SK-N-SH (cell line): ENCODE measurements around the gene EEFSEC. TPM values are rescaled to one million over a fixed set of nuclear protein-coding genes. Genes with fewer than 3 reads are reported as not detected.

Experiments used
- CTCF ChIA-PET: fragments of 300-600, 350-600 bp; formaldehyde crosslinking; extraction: SDS; loops from one replicate; lab custom pipeline; 2021; lab: Yijun Ruan, JAX
- POLR2A ChIA-PET: fragments of 350-600 bp; sonication (Branson Sonifier 250); formaldehyde crosslinking; extraction: SDS; loops from one replicate; lab custom pipeline; 2020; ENCODE audit warnings: antibody characterized with exemption, inconsistent platforms; lab: Yijun Ruan, JAX
- DNase-seq: peaks from one replicate; pipeline ENCODE4 v3.0.0; 2012
- H2AFZ ChIP-seq: fragments of 200-600 bp; sonication (generic); 2 replicates; pipeline ENCODE4 v1.8.1; 2016; ENCODE audit warnings: antibody characterized with exemption, mild to moderate bottlenecking, low read depth
- H3F3A ChIP-seq: fragments of 200-600 bp; sonication (generic); replicated peaks from 2 replicates; pipeline ENCODE3; 2016; ENCODE audit warnings: antibody characterized with exemption, mild to moderate bottlenecking; ENCODE audit not compliant: insufficient read depth
- H3K27ac ChIP-seq, 2 experiments: fragments of 200-500 bp in 1 of 2; fragments of 200-600 bp in 1 of 2; sonication (Bioruptor generic) in 1 of 2; sonication (generic), shearing (Covaris generic) in 1 of 2; 2 replicates each; pipeline versions ENCODE4 v1.5.1 to v1.6.1; 2014 to 2016; ENCODE audit warnings: low read depth in 2 of 2, inconsistent platforms in 1 of 2, low read length in 1 of 2, mild to moderate bottlenecking in 1 of 2, mixed read lengths in 1 of 2
- H3K27me3 ChIP-seq: fragments of 200-600 bp; sonication (generic), shearing (Covaris generic); 2 replicates; pipeline ENCODE4 v1.6.1; 2016; ENCODE audit warnings: mixed run types; ENCODE audit not compliant: insufficient read depth
- H3K36me3 ChIP-seq, 2 experiments: fragments of 200-500 bp in 1 of 2; fragments of 200-600 bp in 1 of 2; sonication (Bioruptor generic) in 1 of 2; sonication (generic) in 1 of 2; replicated peaks in 1 of 2; 2 replicates each; pipeline versions ENCODE3 to v1.5.1; 2014 to 2016; ENCODE audit warnings: low read length in 1 of 2, mild to moderate bottlenecking in 1 of 2; ENCODE audit not compliant: insufficient read depth in 2 of 2, control insufficient read depth in 1 of 2
- H3K4me1 ChIP-seq, 2 experiments: fragments of 200-500 bp in 1 of 2; fragments of 200-600 bp in 1 of 2; sonication (Bioruptor generic) in 1 of 2; sonication (generic), shearing (Covaris generic) in 1 of 2; 2 replicates each; pipeline versions ENCODE4 v1.5.1 to v1.6.1; 2014 to 2016; ENCODE audit warnings: low read depth in 1 of 2, low read length in 1 of 2, mixed run types in 1 of 2; ENCODE audit not compliant: insufficient read depth in 2 of 2, control insufficient read depth in 1 of 2
- H3K4me2 ChIP-seq: fragments of 200-600 bp; sonication (generic), shearing (Covaris generic); 2 replicates; pipeline ENCODE4 v1.6.1; 2017; ENCODE audit warnings: mixed run types
- H3K4me3 ChIP-seq, 2 experiments: fragments of 200-500 bp in 1 of 2; fragments of 200-600 bp in 1 of 2; sonication (Bioruptor generic) in 1 of 2; sonication (generic), shearing (Covaris generic) in 1 of 2; 2 replicates each; pipeline versions ENCODE4 v1.5.1 to v1.8.1; 2014 to 2016; ENCODE audit warnings: low read depth in 2 of 2, inconsistent platforms in 1 of 2, low read length in 1 of 2, mild to moderate bottlenecking in 1 of 2, mixed read lengths in 1 of 2, moderate library complexity in 1 of 2
- H3K79me2 ChIP-seq: fragments of 200-600 bp; sonication (generic); 2 replicates; pipeline ENCODE4 v1.8.1; 2017; ENCODE audit warnings: mild to moderate bottlenecking; ENCODE audit not compliant: insufficient read depth
- H3K9ac ChIP-seq: fragments of 200-600 bp; sonication (generic); 2 replicates; pipeline ENCODE4 v1.6.1; 2017; ENCODE audit warnings: mixed run types
- H3K9me2 ChIP-seq: fragments of 200-600 bp; sonication (generic); 2 replicates; pipeline ENCODE4 v1.6.1; 2017; ENCODE audit warnings: mixed run types
- H3K9me3 ChIP-seq: fragments of 200-600 bp; sonication (generic); 2 replicates; pipeline ENCODE4 v1.6.1; 2017; ENCODE audit warnings: mixed run types, mild to moderate bottlenecking, moderate library complexity
- H4K20me1 ChIP-seq: fragments of 200-600 bp; sonication (generic); 2 replicates; pipeline ENCODE4 v1.6.1; 2017; ENCODE audit warnings: mild to moderate bottlenecking, mixed run types; ENCODE audit not compliant: insufficient read depth
- FOXJ3 ChIP-seq: sonication (generic); formaldehyde crosslinking; IDR thresholded peaks from 2 replicates; pipeline ENCODE4 v1.5.1; 2020; ENCODE audit warnings: mild to moderate bottlenecking, missing genetic modification reagents
- FOXM1 ChIP-seq: IDR thresholded peaks from 2 replicates; pipeline ENCODE4 v1.4.0; 2012; ENCODE audit warnings: low read depth, mild to moderate bottlenecking
- GABPA ChIP-seq: IDR thresholded peaks from 2 replicates; pipeline ENCODE4 v1.4.0; 2012; ENCODE audit warnings: low read depth, mild to moderate bottlenecking
- GATA2 ChIP-seq: sonication (generic); formaldehyde crosslinking; IDR thresholded peaks from 2 replicates; pipeline ENCODE4 v1.5.0; 2020; ENCODE audit warnings: mild to moderate bottlenecking, missing genetic modification reagents
- JUND ChIP-seq: IDR thresholded peaks from 2 replicates; pipeline ENCODE4 v1.4.0; 2012
- MXI1 ChIP-seq: IDR thresholded peaks from 2 replicates; pipeline ENCODE4 v1.6.1; 2012; ENCODE audit warnings: mild to moderate bottlenecking, low read depth, low read length, improper control_type of control experiment
- NFIC ChIP-seq: IDR thresholded peaks from 2 replicates; pipeline ENCODE4 v1.4.0; 2012; ENCODE audit warnings: borderline replicate concordance
- NRF1 ChIP-seq: IDR thresholded peaks from 2 replicates; pipeline ENCODE4 v1.6.1; 2012; ENCODE audit warnings: low read depth, mild to moderate bottlenecking, low read length
- RCOR1 ChIP-seq: fragments of 150-350 bp; IDR thresholded peaks from 2 replicates; pipeline ENCODE4 v1.6.1; 2017; ENCODE audit warnings: antibody characterized with exemption, low read length
- RFX5 ChIP-seq: IDR thresholded peaks from 2 replicates; pipeline ENCODE4 v1.6.1; 2012; ENCODE audit warnings: mild to moderate bottlenecking, improper control_type of control experiment, low read length
- SIN3A ChIP-seq: IDR thresholded peaks from 2 replicates; pipeline ENCODE4 v1.6.1; 2012; ENCODE audit warnings: low read depth, mild to moderate bottlenecking, low read length, moderate library complexity, borderline replicate concordance
- TCF12 ChIP-seq: IDR thresholded peaks from 2 replicates; pipeline ENCODE4 v1.4.0; 2012
- TEAD4 ChIP-seq: IDR thresholded peaks from 2 replicates; pipeline ENCODE4 v1.4.0; 2012; ENCODE audit warnings: mild to moderate bottlenecking, borderline replicate concordance; ENCODE audit not compliant: insufficient read depth
- YY1 ChIP-seq: IDR thresholded peaks from 2 replicates; pipeline ENCODE4 v1.4.0; 2012; ENCODE audit warnings: low read depth, mild to moderate bottlenecking
- WGBS: methylation state at CpG from one replicate; pipeline ENCODE4 v1.1.6; 2017; ENCODE audit warnings: low lambda C conversion rate; 5-methylcytosine and 5-hydroxymethylcytosine counted together
- polyA plus RNA-seq, 3 experiments: library from polyadenylated mRNA; depleted of rRNA; stranded (reverse); fragments of >200 nt; gene quantifications; 2 replicates each; pipeline ENCODE4 v1.2.3, GENCODE V29; 2012
- TF ChIP-seq, protein P1 (sequence below): IDR thresholded peaks from 2 replicates; pipeline ENCODE4 v1.4.0; 2012; ENCODE audit warnings: low read depth, borderline replicate concordance
- TF ChIP-seq, protein P2 (sequence below): fragments of 200-600 bp; sonication (generic); IDR thresholded peaks from 2 replicates; pipeline ENCODE4 v1.6.1; 2017; ENCODE audit warnings: antibody characterized with exemption, mild to moderate bottlenecking, moderate library complexity
- TF ChIP-seq, protein P3 (sequence below): IDR thresholded peaks from 2 replicates; pipeline ENCODE4 v1.6.1; 2012; ENCODE audit warnings: mild to moderate bottlenecking, low read depth, low read length, moderate library complexity
- TF ChIP-seq, protein P4 (sequence below): IDR thresholded peaks from 2 replicates; pipeline ENCODE4 v1.4.0; 2012; ENCODE audit warnings: low read depth, borderline replicate concordance

Gene EEFSEC
- polyA plus RNA-seq, 1 of the 3 experiments (the other 2 are of a cell fraction) = 12.4 TPM

DNA sequence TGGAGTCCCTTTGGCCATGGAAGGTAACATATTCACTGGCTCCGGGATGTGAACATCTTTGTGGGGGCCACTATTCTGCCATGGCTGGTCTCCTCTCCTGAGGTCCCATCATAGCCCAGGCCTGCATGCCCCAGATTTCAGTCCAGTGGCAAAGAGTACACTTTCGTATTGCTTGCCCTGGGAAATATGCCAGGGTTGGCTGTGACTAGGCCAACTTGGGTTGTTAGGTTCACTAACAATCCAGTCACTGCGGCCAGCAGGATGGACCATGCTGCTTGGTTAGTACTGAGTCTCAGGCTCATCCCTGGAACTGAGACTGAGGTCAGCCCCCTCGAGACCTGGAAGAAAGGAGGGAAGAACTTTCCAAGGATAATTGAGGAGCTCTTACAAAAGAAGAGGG is 9.8 kb upstream of the EEFSEC start:
- no peaks in the 10 kb centered on the region for H4K20me1 ChIP-seq
- DNase-seq = no peak
- no peak overlapping the region for H3K27ac ChIP-seq
- H3K9ac ChIP-seq = no peak overlapping the region
- H3F3A ChIP-seq = no peaks in the 10 kb centered on the region
- no peaks in the 10 kb centered on the region for H3K27me3 ChIP-seq
- no peak overlapping the region for H2AFZ ChIP-seq
- TF ChIP-seq RFX5 (no peak), FOXJ3 (no peak), NFIC (no peak), NRF1 (no peak), GABPA (no peak), TCF12 (no peak), YY1 (no peak), GATA2 (CRISPR knock-in tag) (no peak), RCOR1 (no peak), SIN3A (no peak), JUND (no peak), MXI1 (no peak), FOXM1 (no peak), TEAD4 (no peak)
- TF ChIP-seq, protein P1, sequence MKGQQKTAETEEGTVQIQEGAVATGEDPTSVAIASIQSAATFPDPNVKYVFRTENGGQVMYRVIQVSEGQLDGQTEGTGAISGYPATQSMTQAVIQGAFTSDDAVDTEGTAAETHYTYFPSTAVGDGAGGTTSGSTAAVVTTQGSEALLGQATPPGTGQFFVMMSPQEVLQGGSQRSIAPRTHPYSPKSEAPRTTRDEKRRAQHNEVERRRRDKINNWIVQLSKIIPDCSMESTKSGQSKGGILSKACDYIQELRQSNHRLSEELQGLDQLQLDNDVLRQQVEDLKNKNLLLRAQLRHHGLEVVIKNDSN = no peak
- TF ChIP-seq, protein P2, sequence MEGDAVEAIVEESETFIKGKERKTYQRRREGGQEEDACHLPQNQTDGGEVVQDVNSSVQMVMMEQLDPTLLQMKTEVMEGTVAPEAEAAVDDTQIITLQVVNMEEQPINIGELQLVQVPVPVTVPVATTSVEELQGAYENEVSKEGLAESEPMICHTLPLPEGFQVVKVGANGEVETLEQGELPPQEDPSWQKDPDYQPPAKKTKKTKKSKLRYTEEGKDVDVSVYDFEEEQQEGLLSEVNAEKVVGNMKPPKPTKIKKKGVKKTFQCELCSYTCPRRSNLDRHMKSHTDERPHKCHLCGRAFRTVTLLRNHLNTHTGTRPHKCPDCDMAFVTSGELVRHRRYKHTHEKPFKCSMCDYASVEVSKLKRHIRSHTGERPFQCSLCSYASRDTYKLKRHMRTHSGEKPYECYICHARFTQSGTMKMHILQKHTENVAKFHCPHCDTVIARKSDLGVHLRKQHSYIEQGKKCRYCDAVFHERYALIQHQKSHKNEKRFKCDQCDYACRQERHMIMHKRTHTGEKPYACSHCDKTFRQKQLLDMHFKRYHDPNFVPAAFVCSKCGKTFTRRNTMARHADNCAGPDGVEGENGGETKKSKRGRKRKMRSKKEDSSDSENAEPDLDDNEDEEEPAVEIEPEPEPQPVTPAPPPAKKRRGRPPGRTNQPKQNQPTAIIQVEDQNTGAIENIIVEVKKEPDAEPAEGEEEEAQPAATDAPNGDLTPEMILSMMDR = no peak
- TF ChIP-seq, protein P3, sequence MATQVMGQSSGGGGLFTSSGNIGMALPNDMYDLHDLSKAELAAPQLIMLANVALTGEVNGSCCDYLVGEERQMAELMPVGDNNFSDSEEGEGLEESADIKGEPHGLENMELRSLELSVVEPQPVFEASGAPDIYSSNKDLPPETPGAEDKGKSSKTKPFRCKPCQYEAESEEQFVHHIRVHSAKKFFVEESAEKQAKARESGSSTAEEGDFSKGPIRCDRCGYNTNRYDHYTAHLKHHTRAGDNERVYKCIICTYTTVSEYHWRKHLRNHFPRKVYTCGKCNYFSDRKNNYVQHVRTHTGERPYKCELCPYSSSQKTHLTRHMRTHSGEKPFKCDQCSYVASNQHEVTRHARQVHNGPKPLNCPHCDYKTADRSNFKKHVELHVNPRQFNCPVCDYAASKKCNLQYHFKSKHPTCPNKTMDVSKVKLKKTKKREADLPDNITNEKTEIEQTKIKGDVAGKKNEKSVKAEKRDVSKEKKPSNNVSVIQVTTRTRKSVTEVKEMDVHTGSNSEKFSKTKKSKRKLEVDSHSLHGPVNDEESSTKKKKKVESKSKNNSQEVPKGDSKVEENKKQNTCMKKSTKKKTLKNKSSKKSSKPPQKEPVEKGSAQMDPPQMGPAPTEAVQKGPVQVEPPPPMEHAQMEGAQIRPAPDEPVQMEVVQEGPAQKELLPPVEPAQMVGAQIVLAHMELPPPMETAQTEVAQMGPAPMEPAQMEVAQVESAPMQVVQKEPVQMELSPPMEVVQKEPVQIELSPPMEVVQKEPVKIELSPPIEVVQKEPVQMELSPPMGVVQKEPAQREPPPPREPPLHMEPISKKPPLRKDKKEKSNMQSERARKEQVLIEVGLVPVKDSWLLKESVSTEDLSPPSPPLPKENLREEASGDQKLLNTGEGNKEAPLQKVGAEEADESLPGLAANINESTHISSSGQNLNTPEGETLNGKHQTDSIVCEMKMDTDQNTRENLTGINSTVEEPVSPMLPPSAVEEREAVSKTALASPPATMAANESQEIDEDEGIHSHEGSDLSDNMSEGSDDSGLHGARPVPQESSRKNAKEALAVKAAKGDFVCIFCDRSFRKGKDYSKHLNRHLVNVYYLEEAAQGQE = no peak
- TF ChIP-seq, protein P4, sequence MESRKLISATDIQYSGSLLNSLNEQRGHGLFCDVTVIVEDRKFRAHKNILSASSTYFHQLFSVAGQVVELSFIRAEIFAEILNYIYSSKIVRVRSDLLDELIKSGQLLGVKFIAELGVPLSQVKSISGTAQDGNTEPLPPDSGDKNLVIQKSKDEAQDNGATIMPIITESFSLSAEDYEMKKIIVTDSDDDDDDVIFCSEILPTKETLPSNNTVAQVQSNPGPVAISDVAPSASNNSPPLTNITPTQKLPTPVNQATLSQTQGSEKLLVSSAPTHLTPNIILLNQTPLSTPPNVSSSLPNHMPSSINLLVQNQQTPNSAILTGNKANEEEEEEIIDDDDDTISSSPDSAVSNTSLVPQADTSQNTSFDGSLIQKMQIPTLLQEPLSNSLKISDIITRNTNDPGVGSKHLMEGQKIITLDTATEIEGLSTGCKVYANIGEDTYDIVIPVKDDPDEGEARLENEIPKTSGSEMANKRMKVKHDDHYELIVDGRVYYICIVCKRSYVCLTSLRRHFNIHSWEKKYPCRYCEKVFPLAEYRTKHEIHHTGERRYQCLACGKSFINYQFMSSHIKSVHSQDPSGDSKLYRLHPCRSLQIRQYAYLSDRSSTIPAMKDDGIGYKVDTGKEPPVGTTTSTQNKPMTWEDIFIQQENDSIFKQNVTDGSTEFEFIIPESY = no peak
- H3K79me2 ChIP-seq = no peaks in the 10 kb centered on the region
- POLR2A ChIA-PET = no interaction called here
- no peaks in the 10 kb centered on the region for H3K36me3 ChIP-seq
- H3K4me2 ChIP-seq = no peak overlapping the region
- CTCF ChIA-PET = interaction anchor here (1.8 to 2.2 kb wide), 2 partner anchors 10 to 48 kb away, joined by 7 to 12 read pairs; no protein-coding TSS in a partner anchor
- H3K4me3 ChIP-seq = no peak overlapping the region
- peaks cover 0 to 5% of the 10 kb centered on the region in 2 experiments; a peak in 1 of 4 replicates for H3K4me1 ChIP-seq
- H3K9me3 ChIP-seq = no peaks in the 10 kb centered on the region
- 79% methylated on average over 4 of the region's 4 CpGs for WGBS
- no peaks in the 10 kb centered on the region for H3K9me2 ChIP-seq
